SJCRH30 (cell line): ENCODE results near the gene PPM1E. TPM values are rescaled to one million over a fixed set of nuclear protein-coding genes. Genes with fewer than 3 reads are reported as not detected.

ENCODE experiments used
- DNase-seq, 2 experiments: peaks; one replicate each; pipeline ENCODE4 v3.0.0-alpha.2; 2015 to 2020
- H3K27ac ChIP-seq: fragments of 250-450 bp; sonication (Bioruptor Pico); 2 replicates; pipeline ENCODE4 v1.5.1; 2020; ENCODE audit warnings: mild to moderate bottlenecking, moderate library complexity
- H3K27me3 ChIP-seq: fragments of 250-450 bp; sonication (Bioruptor Pico); 2 replicates; pipeline ENCODE4 v1.5.1; 2020; ENCODE audit warnings: mild to moderate bottlenecking, moderate library complexity
- H3K36me3 ChIP-seq: fragments of 250-450 bp; sonication (Bioruptor Pico); 2 replicates; pipeline ENCODE4 v1.5.1; 2020; ENCODE audit warnings: mild to moderate bottlenecking, moderate library complexity
- H3K4me1 ChIP-seq: fragments of 250-450 bp; sonication (Bioruptor Pico); 2 replicates; pipeline ENCODE4 v1.5.1; 2020; ENCODE audit warnings: mild to moderate bottlenecking, moderate library complexity
- H3K4me3 ChIP-seq: fragments of 250-450 bp; sonication (Bioruptor Pico); 2 replicates; pipeline ENCODE4 v1.5.1; 2020; ENCODE audit warnings: mild to moderate bottlenecking, moderate library complexity
- H3K9me3 ChIP-seq: fragments of 250-450 bp; sonication (Bioruptor Pico); replicated peaks from 2 replicates; pipeline ENCODE4 v1.5.1; 2020; ENCODE audit warnings: mild to moderate bottlenecking, moderate library complexity
- total RNA-seq: library from RNA; depleted of rRNA; stranded (reverse); fragments of >200 nt; shearing (Covaris generic); gene quantifications from 2 replicates; pipeline ENCODE4 v1.2.3, GENCODE V29; 2014; rRNA removed

The PPM1E gene
- total RNA-seq, 1 experiment from 2014 or later, result 3.2 TPM

GRCh38 chr17:59026176-59026939 lies 270.7 kb downstream of the PPM1E start:
- DNase-seq, result no peak
- no peaks in the 10 kb centered on the region for H3K9me3 ChIP-seq
- no peaks in the 10 kb centered on the region for H3K27me3 ChIP-seq
- peaks cover 11% of the 10 kb centered on the region; the same call in 1 of the 2 replicates for H3K36me3 ChIP-seq
- H3K27ac ChIP-seq, result no peak overlapping the region
- H3K4me1 ChIP-seq, result no peaks in the 10 kb centered on the region
- H3K4me3 ChIP-seq, result no peak overlapping the region

DNA sequence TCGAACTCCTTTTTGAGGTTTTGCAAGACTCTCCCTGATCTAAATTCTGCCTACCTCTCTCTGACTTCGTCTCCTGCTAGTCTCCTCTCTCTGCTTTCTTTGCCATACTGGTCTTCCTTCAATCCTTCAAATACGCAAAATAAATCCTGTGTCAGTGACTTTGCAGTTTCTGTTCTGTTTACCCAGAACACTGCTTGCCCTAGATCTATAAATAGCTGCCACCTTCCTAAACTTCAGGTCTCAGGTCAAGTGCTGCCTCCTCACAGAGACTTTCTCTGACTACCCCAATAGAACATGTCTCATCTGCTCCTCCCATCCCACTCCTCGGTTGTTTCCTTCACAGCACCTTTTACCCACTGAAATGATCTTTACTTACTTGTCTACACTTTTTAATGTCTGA lies 272.1 kb downstream of the PPM1E start:
- no peaks in the 10 kb centered on the region for H3K27me3 ChIP-seq
- H3K27ac ChIP-seq, result no peak overlapping the region
- no peak for DNase-seq
- no peak overlapping the region for H3K4me3 ChIP-seq
- H3K4me1 ChIP-seq, result no peaks in the 10 kb centered on the region
- no peaks in the 10 kb centered on the region for H3K9me3 ChIP-seq
- peaks cover 14% of the 10 kb centered on the region; the same call in 1 of the 2 replicates for H3K36me3 ChIP-seq

DNA sequence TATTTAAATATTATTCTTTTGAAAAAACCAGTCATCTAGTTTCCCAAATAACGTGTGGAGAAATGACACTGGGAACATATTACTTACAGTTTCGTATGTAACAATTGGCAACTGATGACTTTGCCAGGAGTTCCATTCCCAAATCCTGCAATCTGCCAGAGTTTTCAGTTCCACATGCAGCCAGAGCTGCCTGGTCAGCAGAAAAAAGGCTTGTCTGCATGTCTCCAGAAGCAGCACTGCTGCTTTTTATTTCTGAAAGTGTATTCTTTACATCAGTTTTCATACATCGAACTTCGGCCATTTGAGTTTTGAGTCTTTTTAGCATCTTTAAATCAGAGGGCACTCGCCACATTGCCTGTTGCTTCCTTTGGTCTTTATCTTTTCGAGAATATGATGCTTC lies 272.7 kb downstream of the PPM1E start:
- no peak for DNase-seq
- H3K4me3 ChIP-seq, result no peak overlapping the region
- no peaks in the 10 kb centered on the region for H3K9me3 ChIP-seq
- no peak overlapping the region for H3K27ac ChIP-seq
- peaks cover 15% of the 10 kb centered on the region; the same call in 1 of the 2 replicates for H3K36me3 ChIP-seq
- H3K4me1 ChIP-seq, result no peaks in the 10 kb centered on the region
- no peaks in the 10 kb centered on the region for H3K27me3 ChIP-seq

DNA sequence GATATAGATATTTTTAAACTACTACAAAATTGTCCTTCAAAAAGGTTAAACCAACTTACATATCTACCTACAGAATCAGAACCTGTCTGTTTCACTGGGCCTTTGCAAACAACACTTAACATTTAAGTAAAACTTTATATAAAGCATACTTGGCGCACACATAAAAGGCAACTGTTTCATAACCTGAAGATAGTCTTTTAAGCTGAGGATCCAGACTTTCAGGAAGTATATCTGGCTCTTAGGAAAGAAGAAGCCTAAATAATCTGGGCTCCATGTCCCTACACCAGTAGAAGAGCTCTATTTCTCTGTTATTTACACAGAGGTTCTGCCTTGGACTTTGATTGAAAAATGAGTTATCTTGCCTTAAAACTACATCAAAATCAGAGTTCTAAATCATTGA lies 275.2 kb downstream of the PPM1E start:
- Histone ChIP-seq H3K4me3 (no peak overlapping the region), H3K27ac (no peak overlapping the region), H3K9me3 (no peaks in the 10 kb centered on the region), H3K36me3 (peaks cover 11% of the 10 kb centered on the region; the same call in 1 of the 2 replicates), H3K27me3 (no peaks in the 10 kb centered on the region), H3K4me1 (no peaks in the 10 kb centered on the region)
- no peak for DNase-seq

Other genes with a start within 250 kb of the PPM1E start
- 37.3 and 42.2 TPM in 2 replicates for gene MTMR4, start 241.2 kb upstream of the PPM1E start, total RNA-seq
- gene TEX14, start 63.8 kb upstream of the PPM1E start, total RNA-seq, result 2.4 and 3.4 TPM in 2 replicates
- gene RAD51C, start 63.3 kb upstream of the PPM1E start, total RNA-seq, result 71.5 and 91.2 TPM in 2 replicates